Transverse colon (tissue), 4 donors: ENCODE measurements around the gene MAML1. TPM values are rescaled to one million over a fixed set of nuclear protein-coding genes. Genes with fewer than 3 reads are reported as not detected.

ENCODE experiments used
- DNase-seq: peaks from one replicate; pipeline ENCODE4 v3.0.0-alpha.2; 2019
- H3K27ac ChIP-seq, 4 donors: fragments of 200-600 bp; sonication (generic); 2 replicates each; pipeline ENCODE4 v1.5.1; 2016 to 2018; ENCODE audit warnings: inconsistent platforms in 4 of 4
- H3K27me3 ChIP-seq: fragments of 200-600 bp; sonication (generic); 2 replicates; pipeline ENCODE4 v1.5.1; 2017; ENCODE audit warnings: inconsistent platforms
- H3K36me3 ChIP-seq, 4 donors: fragments of 200-600 bp; sonication (generic); 2 replicates each; pipeline ENCODE4 v1.5.1; 2017 to 2019; ENCODE audit warnings: inconsistent platforms in 4 of 4
- H3K4me1 ChIP-seq, 4 donors: fragments of 200-600 bp; sonication (generic); 2 replicates each; pipeline ENCODE4 v1.5.1; 2017 to 2020; ENCODE audit warnings: inconsistent platforms in 4 of 4
- H3K4me3 ChIP-seq, 4 donors: fragments of 200-600 bp; sonication (generic); 1 replicate in 1 of 4; 2 replicates in 3 of 4; pipeline versions ENCODE4 v1.5.1 to v1.6.1; 2017 to 2019; ENCODE audit warnings: inconsistent platforms in 4 of 4
- H3K9me3 ChIP-seq, 2 donors: fragments of 200-600 bp; sonication (generic); 2 replicates each; pipeline ENCODE4 v1.5.1; 2017 to 2019; ENCODE audit warnings: inconsistent platforms in 2 of 2
- CTCF ChIP-seq, 5 experiments: fragments of 200-600 bp in 3 of 5; fragments of 450-650 bp in 2 of 5; sonication (generic) in 3 of 5; IDR thresholded peaks; 1 replicate in 2 of 5; 2 replicates in 3 of 5; pipeline ENCODE4 v1.5.1; 2016 to 2017; ENCODE audit warnings: antibody characterized with exemption in 5 of 5, inconsistent platforms in 3 of 5, mild to moderate bottlenecking in 2 of 5, moderate library complexity in 1 of 5
- EP300 ChIP-seq: sonication (generic); formaldehyde crosslinking; IDR thresholded peaks from one replicate; pipeline ENCODE4 v1.6.1; 2017; ENCODE audit warnings: antibody characterized with exemption, low read depth
- POLR2A ChIP-seq: fragments of 450-650 bp; IDR thresholded peaks from one replicate; pipeline ENCODE4 v1.6.1; 2016; ENCODE audit warnings: antibody characterized with exemption, mild to moderate bottlenecking, moderate library complexity
- POLR2AphosphoS5 ChIP-seq, 3 donors: sonication (generic); formaldehyde crosslinking; IDR thresholded peaks; one replicate each; pipeline ENCODE4 v1.6.1; 2016; ENCODE audit warnings: antibody characterized with exemption in 3 of 3
- WGBS, 2 donors: methylation state at CpG; one replicate each; pipeline ENCODE4 v1.1.5; 2018; ENCODE audit warnings: low coverage in 1 of 2; 5-methylcytosine and 5-hydroxymethylcytosine counted together
- in situ Hi-C, 4 donors: fragments of 200-750 bp; cut with MboI; loops; one replicate each; pipeline versions ENCODE4 v1.15.0 to v1.15.1; 2017; ENCODE audit warnings: low sequenced_read_pairs in 3 of 4, low pct_ligation_motif_present in 1 of 4, low pct_unique_long_range_greater_than_20kb in 1 of 4
- intact Hi-C: fragments of 100-400 bp; cut with DNase I; formaldehyde crosslinking; loops from one replicate; pipeline ENCODE4 v1.15.1; 2023; ENCODE audit warnings: low total_unique reads
- total RNA-seq, 4 donors: library from RNA; depleted of rRNA; stranded (reverse); fragments of >200 nt; gene quantifications; one replicate each; pipeline ENCODE4 v1.1.0, GENCODE V29; 2016

The MAML1 gene
- total RNA-seq, 4 donors from 2014 or later = 22.8 to 28.7 (median 27.3) TPM

DNA sequence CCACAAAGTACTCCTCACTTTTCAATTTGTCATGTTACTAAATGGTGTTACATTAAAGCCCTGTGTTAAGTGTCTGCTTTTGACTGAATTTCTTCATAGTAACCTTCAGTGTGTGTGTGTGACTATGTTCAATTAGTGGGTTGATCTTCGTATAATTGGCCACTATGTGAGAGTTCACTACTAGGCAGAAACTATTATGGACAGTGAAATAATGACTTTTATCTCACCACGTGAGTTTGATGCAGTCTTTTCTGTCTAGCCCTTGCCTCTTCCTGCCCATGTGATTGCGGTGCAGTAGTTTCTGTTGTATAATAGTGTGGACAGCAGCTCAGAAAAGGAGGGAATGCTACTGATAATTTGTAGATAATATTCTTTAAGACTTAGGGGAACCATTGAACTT is 1.8 kb upstream of the MAML1 start:
- no peak overlapping the region for H3K4me3 ChIP-seq
- in situ Hi-C loops = no loop called here
- 66 to 67% methylated on average over 3 of the region's 3 CpGs for whole genome bisulfite sequencing, 2 donors
- H3K27me3 ChIP-seq = no peaks in the 10 kb centered on the region
- H3K4me1 ChIP-seq = peaks cover 18 to 34% (median 26%) of the 10 kb centered on the region in 4 donors
- H3K27ac ChIP-seq = peak overlapping the region in 2 of 4 donors; percentile 97 to 99
- intact Hi-C loops = loop anchor here (5.0 kb wide), 1 partner anchor 76 kb away; the partner anchor contains the start of gene MGAT4B
- DNase-seq = no peak
- H3K9me3 ChIP-seq = no peaks in the 10 kb centered on the region
- TF ChIP-seq POLR2AphosphoS5 (IDR thresholded peaks at IDR 0.05) (no peak), POLR2A (no peak), EP300 (no peak), CTCF (IDR thresholded peaks at IDR 0.05) (no peak)
- peaks cover 0 to 42% (median 26%) of the 10 kb centered on the region in 4 donors for H3K36me3 ChIP-seq

DNA sequence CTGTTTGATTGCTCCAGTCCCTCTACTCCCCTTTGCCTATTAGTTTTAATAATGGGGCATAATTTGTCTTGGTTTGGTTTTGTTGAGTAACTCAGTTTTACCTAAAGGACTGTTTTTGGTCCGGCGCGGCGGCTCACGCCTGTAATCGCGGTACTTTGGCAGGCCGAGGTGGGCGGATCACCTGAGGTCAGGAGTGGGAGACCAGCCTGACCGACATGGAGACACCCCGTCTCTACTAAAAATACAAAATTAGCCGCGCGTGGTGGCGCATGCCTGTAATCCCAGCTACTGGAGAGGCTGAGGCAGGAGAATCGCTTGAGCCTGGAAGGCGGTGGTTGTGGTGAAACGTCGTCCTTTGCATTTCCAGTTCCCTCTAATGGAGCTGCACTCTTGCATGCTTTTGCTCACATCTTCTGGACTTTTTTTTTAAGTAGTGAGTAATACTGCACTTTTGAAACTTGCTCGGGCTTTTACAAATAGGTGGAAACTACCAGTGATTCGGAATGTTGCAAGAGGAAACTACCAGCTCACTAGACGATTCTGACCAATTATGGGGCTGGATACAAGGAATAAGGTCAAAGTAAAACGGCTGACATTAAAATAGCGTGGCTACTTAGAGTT is 721 bp upstream of the MAML1 start:
- 0 to 64% methylated on average over 5 to 24 of the region's 24 CpGs for whole genome bisulfite sequencing, 2 donors
- in situ Hi-C loops (no loop called here), intact Hi-C loops (loop anchor here (5.0 kb wide), 1 partner anchor 75 kb away; the partner anchor contains the start of gene MGAT4B)
- no peaks in the 10 kb centered on the region for H3K27me3 ChIP-seq
- peaks cover 22 to 44% (median 31%) of the 10 kb centered on the region in 4 donors for H3K4me1 ChIP-seq
- H3K4me3 ChIP-seq = peak overlapping the region in 3 of 4 donors; percentile 76 to 98 (median 96)
- H3K27ac ChIP-seq = peak overlapping the region; percentile 97 to 99 (median 99)
- peaks cover 0 to 33% (median 18%) of the 10 kb centered on the region in 4 donors for H3K36me3 ChIP-seq
- no peak for TF ChIP-seq POLR2AphosphoS5 (IDR thresholded peaks at IDR 0.05)
- TF ChIP-seq EP300 = no peak
- no peak for TF ChIP-seq POLR2A
- TF ChIP-seq CTCF (IDR thresholded peaks at IDR 0.05) = no peak
- peak; percentile 17 for DNase-seq
- no peaks in the 10 kb centered on the region for H3K9me3 ChIP-seq

GRCh38 chr5:179732918-179733771 is 523 bp downstream of the MAML1 start:
- H3K36me3 ChIP-seq = peaks cover 0 to 21% (median 12%) of the 10 kb centered on the region in 4 donors
- H3K27me3 ChIP-seq = no peaks in the 10 kb centered on the region
- TF ChIP-seq POLR2AphosphoS5 (IDR thresholded peaks at IDR 0.05) (no peak), CTCF (IDR thresholded peaks at IDR 0.05) (no peak), EP300 (no peak), POLR2A (no peak)
- in situ Hi-C loops (no loop called here), intact Hi-C loops (loop anchor here (5.0 kb wide), 1 partner anchor 74 kb away; the partner anchor contains the start of gene MGAT4B)
- H3K9me3 ChIP-seq = no peaks in the 10 kb centered on the region
- 0 to 1% methylated on average over 4 to 86 of the region's 101 CpGs for WGBS, 2 donors
- H3K4me3 ChIP-seq = peak overlapping the region; percentile 76 to 98 (median 89)
- peak overlapping the region; percentile 97 to 99 (median 99) for H3K27ac ChIP-seq
- DNase-seq = peak; percentile 36
- H3K4me1 ChIP-seq = peaks cover 22 to 56% (median 35%) of the 10 kb centered on the region in 4 donors

- peaks cover 27 to 62% (median 35%) of the 10 kb centered on the region in 4 donors for H3K4me1 ChIP-seq
- H3K27me3 ChIP-seq = no peaks in the 10 kb centered on the region
- H3K27ac ChIP-seq = peak overlapping the region; percentile 97 to 99 (median 99)
- WGBS, 2 donors = 0% methylated on average over 2 of the region's 2 CpGs
- DNase-seq = no peak
- TF ChIP-seq EP300 = no peak
- no peak for TF ChIP-seq POLR2AphosphoS5 (IDR thresholded peaks at IDR 0.05)
- TF ChIP-seq CTCF (IDR thresholded peaks at IDR 0.05) = no peak
- TF ChIP-seq POLR2A = no peak
- H3K9me3 ChIP-seq = no peaks in the 10 kb centered on the region
- in situ Hi-C loops (no loop called here), intact Hi-C loops (loop anchor here (5.0 kb wide), 1 partner anchor 74 kb away; the partner anchor contains the start of gene MGAT4B)
- H3K36me3 ChIP-seq = peaks cover 0 to 15% (median 9%) of the 10 kb centered on the region in 4 donors
- H3K4me3 ChIP-seq = peak overlapping the region; percentile 76 to 98 (median 89)
Observed at GRCh38 chr5:179733772-179734126, 1.1 kb downstream of the MAML1 start.
